HEK293 (cell line): ENCODE data around the gene NDST3.

Source experiments
- CTCF ChIA-PET: fragments of 350-600 bp; formaldehyde crosslinking; extraction: SDS; loops from one replicate; lab custom pipeline; 2021; ENCODE audit warnings: antibody characterized with exemption; lab: Yijun Ruan, JAX
- POLR2A ChIA-PET: fragments of 300-600 bp; formaldehyde crosslinking; extraction: SDS; loops from one replicate; lab custom pipeline; 2020; ENCODE audit warnings: antibody characterized with exemption, inconsistent platforms; lab: Yijun Ruan, JAX
- H3K27ac ChIP-seq: fragments of 200-500 bp; sonication (Bioruptor generic); 2 replicates; pipeline ENCODE4 v1.5.1; 2014; ENCODE audit warnings: low read depth, low read length, control low read depth, inconsistent platforms; ENCODE audit errors: extremely low read depth
- H3K36me3 ChIP-seq, 2 experiments: fragments of 200-500 bp in 1 of 2; sonication (Bioruptor generic) in 1 of 2; 1 replicate in 1 of 2; 2 replicates in 1 of 2; pipeline ENCODE4 v1.5.1; 2014 to 2017; ENCODE audit warnings: inconsistent platforms in 2 of 2, low read length in 2 of 2; ENCODE audit not compliant: control insufficient read depth in 2 of 2, insufficient read depth in 1 of 2
- H3K4me1 ChIP-seq: fragments of 200-500 bp; sonication (Bioruptor generic); 2 replicates; pipeline ENCODE4 v1.5.1; 2014; ENCODE audit warnings: mild to moderate bottlenecking, low read length, inconsistent platforms; ENCODE audit not compliant: control insufficient read depth, insufficient read depth
- H3K4me3 ChIP-seq: 2 replicates; pipeline ENCODE4 v1.5.1; 2011; ENCODE audit warnings: low read depth, mild to moderate bottlenecking, control low read depth, low read length, moderate library complexity
- H3K9me3 ChIP-seq: fragments of 200-500 bp; sonication (Bioruptor generic); 2 replicates; pipeline ENCODE4 v1.5.1; 2014; ENCODE audit warnings: low read depth, low read length, inconsistent platforms; ENCODE audit not compliant: control insufficient read depth, insufficient read depth
- GLIS1 ChIP-seq: fragments of 450-650 bp; formaldehyde crosslinking; IDR thresholded peaks from 2 replicates; pipeline ENCODE4 v1.5.1; 2016; ENCODE audit warnings: missing biosample characterization, missing genetic modification characterization
- KLF10 ChIP-seq: fragments of 450-650 bp; IDR thresholded peaks from 2 replicates; pipeline ENCODE4 v1.5.1; 2018; ENCODE audit warnings: missing biosample characterization, mild to moderate bottlenecking, missing genetic modification characterization
- SALL2 ChIP-seq: fragments of 450-650 bp; formaldehyde crosslinking; IDR thresholded peaks from 2 replicates; pipeline ENCODE4 v1.5.0; 2017; ENCODE audit warnings: missing biosample characterization, mild to moderate bottlenecking, missing genetic modification characterization, borderline replicate concordance
- SCRT2 ChIP-seq: fragments of 450-650 bp; formaldehyde crosslinking; IDR thresholded peaks from 2 replicates; pipeline ENCODE4 v1.5.1; 2016; ENCODE audit warnings: missing biosample characterization, missing genetic modification characterization
- ZEB2 ChIP-seq: fragments of 450-650 bp; formaldehyde crosslinking; IDR thresholded peaks from 2 replicates; pipeline ENCODE4 v1.5.1; 2016; ENCODE audit warnings: missing biosample characterization, missing genetic modification characterization
- ZIC2 ChIP-seq: fragments of 450-650 bp; formaldehyde crosslinking; IDR thresholded peaks from 2 replicates; pipeline ENCODE4 v1.5.1; 2016; ENCODE audit warnings: missing biosample characterization, missing genetic modification characterization
- ZNF148 ChIP-seq: fragments of 450-650 bp; formaldehyde crosslinking; IDR thresholded peaks from 2 replicates; pipeline ENCODE4 v1.5.0; 2017; ENCODE audit warnings: missing biosample characterization, missing genetic modification characterization, borderline replicate concordance
- ZNF184 ChIP-seq: fragments of 450-650 bp; IDR thresholded peaks from 2 replicates; pipeline ENCODE4 v1.5.1; 2018; ENCODE audit warnings: missing biosample characterization, mild to moderate bottlenecking, missing genetic modification characterization
- ZNF211 ChIP-seq: fragments of 450-650 bp; formaldehyde crosslinking; IDR thresholded peaks from 2 replicates; pipeline ENCODE4 v1.5.1; 2016; ENCODE audit warnings: low read depth, missing biosample characterization, missing genetic modification characterization
- ZNF366 ChIP-seq: fragments of 450-650 bp; formaldehyde crosslinking; conservative IDR thresholded peaks from 2 replicates; pipeline ENCODE4 v1.5.1; 2016; ENCODE audit warnings: missing biosample characterization, missing genetic modification characterization
- ZNF426 ChIP-seq: fragments of 450-650 bp; formaldehyde crosslinking; IDR thresholded peaks from 2 replicates; pipeline ENCODE4 v1.5.1; 2017; ENCODE audit warnings: missing biosample characterization, missing genetic modification characterization, mild to moderate bottlenecking, inconsistent platforms, moderate library complexity
- ZNF449 ChIP-seq: fragments of 450-650 bp; formaldehyde crosslinking; IDR thresholded peaks from 2 replicates; pipeline ENCODE4 v1.5.1; 2017; ENCODE audit warnings: missing biosample characterization, mild to moderate bottlenecking, missing genetic modification characterization, moderate library complexity
- ZNF544 ChIP-seq: fragments of 450-650 bp; formaldehyde crosslinking; IDR thresholded peaks from 2 replicates; pipeline ENCODE4 v1.5.0; 2017; ENCODE audit warnings: missing biosample characterization, missing genetic modification characterization
- ZNF560 ChIP-seq: fragments of 450-650 bp; formaldehyde crosslinking; IDR thresholded peaks from 2 replicates; pipeline ENCODE4 v1.5.1; 2017; ENCODE audit warnings: missing biosample characterization, missing genetic modification characterization, borderline replicate concordance
- ZNF600 ChIP-seq: fragments of 450-650 bp; formaldehyde crosslinking; IDR thresholded peaks from 2 replicates; pipeline ENCODE4 v1.5.1; 2016; ENCODE audit warnings: missing biosample characterization, missing genetic modification characterization
- ZNF654 ChIP-seq: fragments of 450-650 bp; formaldehyde crosslinking; IDR thresholded peaks from 2 replicates; pipeline ENCODE4 v1.5.1; 2016; ENCODE audit warnings: low read depth, missing biosample characterization, missing genetic modification characterization
- ZNF76 ChIP-seq: fragments of 450-650 bp; formaldehyde crosslinking; IDR thresholded peaks from 2 replicates; pipeline ENCODE4; 2016; ENCODE audit warnings: low read depth, missing biosample characterization, missing genetic modification characterization, borderline replicate concordance

The NDST3 gene

GRCh38 chr4:118280501-118281218 is 246.4 kb downstream of the NDST3 start:
- H3K4me3 ChIP-seq, result no peak overlapping the region
- H3K27ac ChIP-seq, result no peak overlapping the region
- H3K36me3 ChIP-seq, result peaks cover 0 to 39% of the 10 kb centered on the region in 2 experiments; a peak in 1 of 3 replicates

GRCh38 chr4:118281611-118282442 is 247.5 kb downstream of the NDST3 start:
- H3K4me1 ChIP-seq, result no peaks in the 10 kb centered on the region
- no peak overlapping the region for H3K4me3 ChIP-seq
- TF ChIP-seq ZNF426 (tag by site-specific recombination) (no peak), GLIS1 (tag by site-specific recombination) (peak; percentile 62), ZIC2 (tag by site-specific recombination) (peak; percentile 49; the same call in 1 of the 2 replicates), ZEB2 (tag by site-specific recombination) (no peak), ZNF544 (tag by site-specific recombination) (no peak), ZNF211 (tag by site-specific recombination) (no peak), ZNF184 (tag by site-specific recombination) (no peak), KLF10 (no peak), ZNF366 (tag by site-specific recombination) (no peak), ZNF76 (no peak), ZNF600 (tag by site-specific recombination) (0 out of 2 replicates have a peak, but pooled peaks have one; percentile 18)
- H3K9me3 ChIP-seq, result no peaks in the 10 kb centered on the region
- H3K36me3 ChIP-seq, result peaks cover 0 to 39% of the 10 kb centered on the region in 2 experiments; a peak in 1 of 3 replicates
- CTCF ChIA-PET, result interaction anchor here (1.6 kb wide), 1 partner anchor 71 kb away, joined by 7 read pairs; the partner anchor contains the start of gene PRSS12
- no peak overlapping the region for H3K27ac ChIP-seq
- POLR2A ChIA-PET, result no interaction called here

More at GRCh38 chr4:118280501-118281218, 246.4 kb downstream of the NDST3 start:
- TF ChIP-seq ZEB2 (tag by site-specific recombination), result 0 out of 2 replicates have a peak, but pooled peaks have one; percentile 20
- peak; percentile 89 for TF ChIP-seq ZNF449
- TF ChIP-seq ZNF148 (tag by site-specific recombination), result no peak
- peak; percentile 91 for TF ChIP-seq ZNF654 (tag by site-specific recombination)
- ChIA-PET CTCF (interaction anchor here (1.4 to 1.6 kb wide), 2 partner anchors 71 to 72 kb away, joined by 4 to 7 read pairs; partner anchors contain the start of gene PRSS12), POLR2A (no interaction called here)
- Histone ChIP-seq H3K4me1 (no peaks in the 10 kb centered on the region), H3K9me3 (no peaks in the 10 kb centered on the region)

- Histone ChIP-seq H3K36me3 (peaks cover 0 to 39% of the 10 kb centered on the region in 2 experiments; a peak in 1 of 3 replicates), H3K4me3 (no peak overlapping the region), H3K27ac (no peak overlapping the region), H3K9me3 (no peaks in the 10 kb centered on the region), H3K4me1 (no peaks in the 10 kb centered on the region)
- peak; percentile 71 for TF ChIP-seq SCRT2 (tag by site-specific recombination)
- TF ChIP-seq ZNF560, result no peak
- TF ChIP-seq SALL2 (tag by site-specific recombination), result no peak
- ChIA-PET POLR2A (no interaction called here), CTCF (interaction anchor here (0.7 kb wide), 1 partner anchor 131 kb away, joined by 3 read pairs; no protein-coding TSS in a partner anchor)
Measured at GRCh38 chr4:118282692-118283091, 248.4 kb downstream of the NDST3 start.
